Calu3 (cell line): ENCODE results near the gene NUDT14. TPM values are rescaled to one million over a fixed set of nuclear protein-coding genes. Genes with fewer than 3 reads are reported as not detected.

ENCODE experiments used
- BruUV-seq: library from RNA; stranded (reverse); fragments of 400-500 nt; replicated peaks from 2 replicates; lab custom pipeline; 2021; lab: Mats Ljungman, UMichigan
- CTCF ChIA-PET: fragments of 300-600 bp; sonication (Branson Sonifier 250); formaldehyde crosslinking; loops from one replicate; lab custom pipeline; 2022; ENCODE audit warnings: antibody characterized with exemption; lab: Charles Lee
- DNase-seq: peaks from one replicate; pipeline ENCODE4 v3.0.0; 2022
- H3K27ac Mint-ChIP-seq: one replicate; pipeline ENCODE4 v1.8.0; 2022; ENCODE audit warnings: mixed read lengths; ENCODE audit not compliant: unreplicated experiment
- H3K27me3 Mint-ChIP-seq: one replicate; pipeline ENCODE4 v1.8.0; 2022; ENCODE audit warnings: mixed read lengths; ENCODE audit not compliant: unreplicated experiment
- H3K36me3 Mint-ChIP-seq: one replicate; pipeline ENCODE4 v1.8.0; 2022; ENCODE audit warnings: mild to moderate bottlenecking, moderate library complexity, mixed read lengths; ENCODE audit not compliant: insufficient read depth, unreplicated experiment
- H3K4me1 Mint-ChIP-seq: one replicate; pipeline ENCODE4 v1.8.0; 2022; ENCODE audit warnings: mild to moderate bottlenecking, low read depth, mixed read lengths; ENCODE audit not compliant: unreplicated experiment
- H3K4me3 Mint-ChIP-seq: one replicate; pipeline ENCODE4 v1.8.0; 2022; ENCODE audit warnings: mild to moderate bottlenecking, low read depth, moderate library complexity, mixed read lengths; ENCODE audit not compliant: unreplicated experiment
- H3K9me3 Mint-ChIP-seq: one replicate; pipeline ENCODE4 v1.8.0; 2022; ENCODE audit warnings: low read depth, mixed read lengths; ENCODE audit not compliant: unreplicated experiment
- intact Hi-C: fragments of 100-400 bp; cut with micrococcal nuclease; formaldehyde crosslinking; loops from one replicate; pipeline ENCODE4 v1.10.0; 2022; ENCODE audit not compliant: unreplicated experiment
- total RNA-seq: library from RNA; stranded (reverse); gene quantifications from 2 replicates; pipeline ENCODE4 v1.2.3, GENCODE V29; 2022
- TF ChIP-seq, protein P1 (sequence below): fragments of 200-600 bp; IDR thresholded peaks from one replicate; pipeline ENCODE4 v1.8.0; 2022; ENCODE audit warnings: antibody characterized with exemption; ENCODE audit not compliant: unreplicated experiment

Gene NUDT14
- total RNA-seq, 1 experiment from 2014 or later = 38.0 TPM

DNA sequence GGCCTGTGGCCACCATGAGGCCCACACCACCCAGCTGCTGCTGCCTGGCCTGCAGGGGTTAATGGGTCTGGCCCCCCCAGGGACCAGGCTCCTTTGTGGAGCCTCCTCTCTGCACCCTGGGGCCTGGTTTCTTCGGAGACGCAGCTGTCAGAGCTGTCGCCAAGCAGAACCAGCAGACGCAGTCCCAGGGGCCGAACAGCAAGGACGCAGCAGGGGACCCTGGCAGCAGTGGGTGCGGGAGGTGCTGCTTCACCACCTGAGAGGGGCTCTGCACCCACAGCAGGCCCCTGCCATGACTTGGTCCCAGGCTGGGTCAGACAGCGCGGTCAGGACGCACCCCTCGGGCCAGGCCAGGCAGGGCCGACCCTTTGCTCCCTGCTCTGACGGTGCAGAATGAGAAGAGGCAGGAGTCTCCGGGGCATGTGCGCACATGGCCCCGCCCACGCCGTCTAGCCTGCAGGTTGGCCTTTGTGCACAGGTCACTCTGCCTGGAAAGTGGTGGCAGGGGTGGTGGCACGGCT is 43.0 kb downstream of the NUDT14 start:
- BruUV-seq = no TSS peak
- TF ChIP-seq, protein P1, sequence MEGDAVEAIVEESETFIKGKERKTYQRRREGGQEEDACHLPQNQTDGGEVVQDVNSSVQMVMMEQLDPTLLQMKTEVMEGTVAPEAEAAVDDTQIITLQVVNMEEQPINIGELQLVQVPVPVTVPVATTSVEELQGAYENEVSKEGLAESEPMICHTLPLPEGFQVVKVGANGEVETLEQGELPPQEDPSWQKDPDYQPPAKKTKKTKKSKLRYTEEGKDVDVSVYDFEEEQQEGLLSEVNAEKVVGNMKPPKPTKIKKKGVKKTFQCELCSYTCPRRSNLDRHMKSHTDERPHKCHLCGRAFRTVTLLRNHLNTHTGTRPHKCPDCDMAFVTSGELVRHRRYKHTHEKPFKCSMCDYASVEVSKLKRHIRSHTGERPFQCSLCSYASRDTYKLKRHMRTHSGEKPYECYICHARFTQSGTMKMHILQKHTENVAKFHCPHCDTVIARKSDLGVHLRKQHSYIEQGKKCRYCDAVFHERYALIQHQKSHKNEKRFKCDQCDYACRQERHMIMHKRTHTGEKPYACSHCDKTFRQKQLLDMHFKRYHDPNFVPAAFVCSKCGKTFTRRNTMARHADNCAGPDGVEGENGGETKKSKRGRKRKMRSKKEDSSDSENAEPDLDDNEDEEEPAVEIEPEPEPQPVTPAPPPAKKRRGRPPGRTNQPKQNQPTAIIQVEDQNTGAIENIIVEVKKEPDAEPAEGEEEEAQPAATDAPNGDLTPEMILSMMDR = no peak
- H3K36me3 Mint-ChIP-seq = peaks cover 11% of the 10 kb centered on the region
- peaks cover 15% of the 10 kb centered on the region for H3K4me1 Mint-ChIP-seq
- CTCF ChIA-PET = no interaction called here
- intact Hi-C loops = no loop called here
- no peaks in the 10 kb centered on the region for H3K27me3 Mint-ChIP-seq
- H3K27ac Mint-ChIP-seq = no peak overlapping the region
- no peak overlapping the region for H3K4me3 Mint-ChIP-seq
- H3K9me3 Mint-ChIP-seq = no peaks in the 10 kb centered on the region
- no peak for DNase-seq

DNA sequence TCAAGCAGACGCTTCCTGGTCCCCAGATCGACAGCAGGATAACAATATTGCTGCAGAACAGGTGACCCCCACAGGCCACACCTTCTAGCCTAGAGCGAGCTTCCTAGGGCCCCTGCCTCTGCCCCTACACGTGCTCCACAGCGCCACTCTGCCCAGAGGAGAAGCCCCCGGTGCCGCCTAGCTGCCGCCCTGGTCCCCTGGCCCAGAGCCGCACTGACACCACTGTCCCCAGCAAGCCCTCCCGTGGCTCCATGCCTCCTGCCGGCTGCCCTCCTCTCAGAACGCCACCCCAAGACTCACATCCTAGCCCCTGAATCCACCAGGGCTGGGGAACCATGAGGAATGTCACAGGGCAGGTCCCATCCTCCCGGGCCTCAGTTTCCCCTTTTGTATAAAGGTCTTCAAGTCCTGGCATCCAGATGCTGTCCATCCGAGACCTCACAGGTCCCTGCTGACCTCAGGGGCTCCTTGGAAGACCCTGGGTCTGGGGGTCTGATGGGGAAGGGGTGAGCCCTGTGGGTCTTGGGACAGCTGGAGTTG is 43.6 kb downstream of the NUDT14 start:
- Mint-ChIP-seq H3K4me1 (peaks cover 19% of the 10 kb centered on the region), H3K27me3 (no peaks in the 10 kb centered on the region), H3K27ac (no peak overlapping the region), H3K36me3 (peaks cover 11% of the 10 kb centered on the region), H3K9me3 (no peaks in the 10 kb centered on the region), H3K4me3 (no peak overlapping the region)
- intact Hi-C loops = no loop called here
- BruUV-seq = no TSS peak
- CTCF ChIA-PET = no interaction called here
- DNase-seq = no peak
- TF ChIP-seq, protein P1 = no peak

DNA sequence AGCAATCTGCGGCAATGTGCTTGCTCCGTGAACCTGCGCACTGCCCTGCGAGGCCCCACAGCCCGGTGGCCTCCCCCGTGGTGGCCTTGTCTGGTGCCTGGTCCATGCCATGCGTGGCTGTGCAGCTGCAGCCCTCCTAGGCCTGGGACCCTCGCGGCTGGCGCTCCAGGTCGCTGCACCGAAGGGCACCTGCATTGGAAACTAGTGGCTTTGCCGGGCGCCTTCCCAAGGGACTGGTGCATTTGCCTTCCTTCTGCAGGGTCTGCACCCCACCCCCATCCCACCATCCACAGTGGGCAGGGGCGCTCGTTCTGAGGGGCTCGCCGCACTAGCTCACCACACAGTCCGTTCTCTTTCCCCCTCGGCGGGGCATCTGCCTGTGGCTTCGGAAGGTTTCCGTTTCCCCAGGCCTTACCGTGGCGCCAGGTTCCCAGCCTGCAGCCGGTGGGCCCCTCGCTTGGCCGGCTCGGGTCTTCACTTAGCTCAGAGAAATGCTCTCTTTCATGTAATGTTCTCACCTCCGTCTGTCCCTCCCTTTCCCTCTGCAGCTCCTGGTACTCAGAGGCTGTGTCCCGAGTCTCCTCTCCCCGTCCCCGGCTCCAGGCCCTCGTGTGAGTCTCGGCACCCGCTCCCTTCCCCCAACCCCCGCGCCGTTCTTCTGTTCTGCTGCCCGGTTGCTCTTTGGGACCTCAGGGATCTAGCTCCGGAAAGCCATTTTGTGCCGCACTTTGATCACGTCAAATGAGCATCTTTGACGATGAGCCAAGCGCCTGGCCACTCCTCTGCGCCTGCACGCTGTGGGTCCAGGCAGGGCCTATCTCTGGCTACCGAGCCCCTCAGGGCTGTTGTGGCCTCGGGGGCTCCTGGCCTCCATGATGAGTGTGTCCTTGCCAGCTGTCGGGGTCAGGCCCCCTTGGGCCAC is 44.5 kb downstream of the NUDT14 start:
- intact Hi-C loops = no loop called here
- Mint-ChIP-seq H3K9me3 (no peaks in the 10 kb centered on the region), H3K4me1 (peaks cover 19% of the 10 kb centered on the region), H3K27me3 (no peaks in the 10 kb centered on the region), H3K4me3 (no peak overlapping the region), H3K27ac (no peak overlapping the region), H3K36me3 (peaks cover 4% of the 10 kb centered on the region)
- DNase-seq = no peak
- CTCF ChIA-PET = no interaction called here
- BruUV-seq = no TSS peak
- TF ChIP-seq, protein P1 = no peak

DNA sequence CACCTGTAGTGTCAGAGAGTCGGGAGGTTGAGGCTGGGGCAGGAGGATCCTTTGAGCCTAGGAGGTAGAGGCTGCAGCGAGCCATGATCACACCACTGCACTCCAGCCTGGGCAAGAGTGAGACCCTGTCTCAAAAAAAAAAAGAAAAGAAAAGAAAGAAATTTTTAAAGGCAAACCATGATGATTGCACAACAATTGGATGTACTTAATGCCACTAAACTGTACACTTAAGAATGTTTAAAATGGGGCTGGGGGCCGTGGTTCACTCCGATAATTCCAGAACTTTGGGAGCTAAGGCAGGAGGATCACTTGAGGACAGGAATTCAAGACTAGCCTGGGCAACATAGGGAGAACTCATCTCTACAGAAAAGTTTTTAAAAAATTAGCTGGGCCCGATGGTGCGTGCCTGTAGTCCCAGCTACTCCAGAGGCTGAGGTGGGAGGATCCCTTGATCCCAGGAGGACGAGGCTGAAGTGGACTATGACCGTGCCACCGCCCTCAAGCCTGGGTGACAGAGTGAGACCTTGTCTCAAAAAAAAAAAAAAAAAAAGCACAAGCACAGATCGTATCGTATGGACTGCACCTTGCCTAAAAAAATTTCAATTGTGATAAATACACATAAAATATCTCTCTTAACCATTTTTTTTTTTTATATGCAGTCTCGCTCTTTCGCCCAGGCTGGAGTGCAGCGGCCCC is 45.3 kb downstream of the NUDT14 start:
- intact Hi-C loops = no loop called here
- no peak for DNase-seq

More for the DNA sequence above, 45.3 kb downstream of the NUDT14 start:
- Mint-ChIP-seq H3K4me3 (no peak overlapping the region), H3K9me3 (no peaks in the 10 kb centered on the region), H3K27me3 (no peaks in the 10 kb centered on the region), H3K27ac (no peak overlapping the region), H3K36me3 (no peaks in the 10 kb centered on the region), H3K4me1 (peaks cover 19% of the 10 kb centered on the region)
- CTCF ChIA-PET = no interaction called here
- BruUV-seq = no TSS peak
- TF ChIP-seq, protein P1 = no peak
